SK-N-SH (cell line): ENCODE measurements around the gene CST9. TPM values are rescaled to one million over a fixed set of nuclear protein-coding genes. Genes with fewer than 3 reads are reported as not detected.

Experiments used
- CTCF ChIA-PET: fragments of 300-600, 350-600 bp; formaldehyde crosslinking; extraction: SDS; loops from one replicate; lab custom pipeline; 2021; lab: Yijun Ruan, JAX
- POLR2A ChIA-PET: fragments of 350-600 bp; sonication (Branson Sonifier 250); formaldehyde crosslinking; extraction: SDS; loops from one replicate; lab custom pipeline; 2020; ENCODE audit warnings: antibody characterized with exemption, inconsistent platforms; lab: Yijun Ruan, JAX
- DNase-seq: peaks from one replicate; pipeline ENCODE4 v3.0.0; 2012
- H2AFZ ChIP-seq: fragments of 200-600 bp; sonication (generic); 2 replicates; pipeline ENCODE4 v1.8.1; 2016; ENCODE audit warnings: antibody characterized with exemption, mild to moderate bottlenecking, low read depth
- H3F3A ChIP-seq: fragments of 200-600 bp; sonication (generic); replicated peaks from 2 replicates; pipeline ENCODE3; 2016; ENCODE audit warnings: antibody characterized with exemption, mild to moderate bottlenecking; ENCODE audit not compliant: insufficient read depth
- H3K27ac ChIP-seq, 2 experiments: fragments of 200-500 bp in 1 of 2; fragments of 200-600 bp in 1 of 2; sonication (Bioruptor generic) in 1 of 2; sonication (generic), shearing (Covaris generic) in 1 of 2; 2 replicates each; pipeline versions ENCODE4 v1.5.1 to v1.6.1; 2014 to 2016; ENCODE audit warnings: low read depth in 2 of 2, inconsistent platforms in 1 of 2, low read length in 1 of 2, mild to moderate bottlenecking in 1 of 2, mixed read lengths in 1 of 2
- H3K27me3 ChIP-seq: fragments of 200-600 bp; sonication (generic), shearing (Covaris generic); 2 replicates; pipeline ENCODE4 v1.6.1; 2016; ENCODE audit warnings: mixed run types; ENCODE audit not compliant: insufficient read depth
- H3K36me3 ChIP-seq, 2 experiments: fragments of 200-500 bp in 1 of 2; fragments of 200-600 bp in 1 of 2; sonication (Bioruptor generic) in 1 of 2; sonication (generic) in 1 of 2; replicated peaks in 1 of 2; 2 replicates each; pipeline versions ENCODE3 to v1.5.1; 2014 to 2016; ENCODE audit warnings: low read length in 1 of 2, mild to moderate bottlenecking in 1 of 2; ENCODE audit not compliant: insufficient read depth in 2 of 2, control insufficient read depth in 1 of 2
- H3K4me1 ChIP-seq, 2 experiments: fragments of 200-500 bp in 1 of 2; fragments of 200-600 bp in 1 of 2; sonication (Bioruptor generic) in 1 of 2; sonication (generic), shearing (Covaris generic) in 1 of 2; 2 replicates each; pipeline versions ENCODE4 v1.5.1 to v1.6.1; 2014 to 2016; ENCODE audit warnings: low read depth in 1 of 2, low read length in 1 of 2, mixed run types in 1 of 2; ENCODE audit not compliant: insufficient read depth in 2 of 2, control insufficient read depth in 1 of 2
- H3K4me2 ChIP-seq: fragments of 200-600 bp; sonication (generic), shearing (Covaris generic); 2 replicates; pipeline ENCODE4 v1.6.1; 2017; ENCODE audit warnings: mixed run types
- H3K4me3 ChIP-seq, 2 experiments: fragments of 200-500 bp in 1 of 2; fragments of 200-600 bp in 1 of 2; sonication (Bioruptor generic) in 1 of 2; sonication (generic), shearing (Covaris generic) in 1 of 2; 2 replicates each; pipeline versions ENCODE4 v1.5.1 to v1.8.1; 2014 to 2016; ENCODE audit warnings: low read depth in 2 of 2, inconsistent platforms in 1 of 2, low read length in 1 of 2, mild to moderate bottlenecking in 1 of 2, mixed read lengths in 1 of 2, moderate library complexity in 1 of 2
- H3K79me2 ChIP-seq: fragments of 200-600 bp; sonication (generic); 2 replicates; pipeline ENCODE4 v1.8.1; 2017; ENCODE audit warnings: mild to moderate bottlenecking; ENCODE audit not compliant: insufficient read depth
- H3K9ac ChIP-seq: fragments of 200-600 bp; sonication (generic); 2 replicates; pipeline ENCODE4 v1.6.1; 2017; ENCODE audit warnings: mixed run types
- H3K9me2 ChIP-seq: fragments of 200-600 bp; sonication (generic); 2 replicates; pipeline ENCODE4 v1.6.1; 2017; ENCODE audit warnings: mixed run types
- H3K9me3 ChIP-seq: fragments of 200-600 bp; sonication (generic); 2 replicates; pipeline ENCODE4 v1.6.1; 2017; ENCODE audit warnings: mixed run types, mild to moderate bottlenecking, moderate library complexity
- H4K20me1 ChIP-seq: fragments of 200-600 bp; sonication (generic); 2 replicates; pipeline ENCODE4 v1.6.1; 2017; ENCODE audit warnings: mild to moderate bottlenecking, mixed run types; ENCODE audit not compliant: insufficient read depth
- CHD2 ChIP-seq: fragments of 150-350 bp; IDR thresholded peaks from 2 replicates; pipeline ENCODE4 v1.6.1; 2018; ENCODE audit warnings: low read length; ENCODE audit not compliant: partially characterized antibody
- ELF1 ChIP-seq: IDR thresholded peaks from 2 replicates; pipeline ENCODE4 v1.4.0; 2012
- FOSL2 ChIP-seq: IDR thresholded peaks from 2 replicates; pipeline ENCODE4 v1.4.0; 2012; ENCODE audit warnings: low read depth, mild to moderate bottlenecking, moderate library complexity, borderline replicate concordance
- FOXJ3 ChIP-seq: sonication (generic); formaldehyde crosslinking; IDR thresholded peaks from 2 replicates; pipeline ENCODE4 v1.5.1; 2020; ENCODE audit warnings: mild to moderate bottlenecking, missing genetic modification reagents
- GABPA ChIP-seq: IDR thresholded peaks from 2 replicates; pipeline ENCODE4 v1.4.0; 2012; ENCODE audit warnings: low read depth, mild to moderate bottlenecking
- JUND ChIP-seq: IDR thresholded peaks from 2 replicates; pipeline ENCODE4 v1.4.0; 2012
- MEF2A ChIP-seq: IDR thresholded peaks from 2 replicates; pipeline ENCODE4 v1.4.0; 2012; ENCODE audit warnings: low read depth, borderline replicate concordance
- NFIC ChIP-seq: IDR thresholded peaks from 2 replicates; pipeline ENCODE4 v1.4.0; 2012; ENCODE audit warnings: borderline replicate concordance
- NRF1 ChIP-seq: IDR thresholded peaks from 2 replicates; pipeline ENCODE4 v1.6.1; 2012; ENCODE audit warnings: low read depth, mild to moderate bottlenecking, low read length
- RAD21 ChIP-seq: IDR thresholded peaks from 2 replicates; pipeline ENCODE4 v1.6.1; 2012; ENCODE audit warnings: mild to moderate bottlenecking, low read length
- RCOR1 ChIP-seq: fragments of 150-350 bp; IDR thresholded peaks from 2 replicates; pipeline ENCODE4 v1.6.1; 2017; ENCODE audit warnings: antibody characterized with exemption, low read length
- RFX5 ChIP-seq: IDR thresholded peaks from 2 replicates; pipeline ENCODE4 v1.6.1; 2012; ENCODE audit warnings: mild to moderate bottlenecking, improper control_type of control experiment, low read length
- SIN3A ChIP-seq: IDR thresholded peaks from 2 replicates; pipeline ENCODE4 v1.6.1; 2012; ENCODE audit warnings: low read depth, mild to moderate bottlenecking, low read length, moderate library complexity, borderline replicate concordance
- TCF12 ChIP-seq: IDR thresholded peaks from 2 replicates; pipeline ENCODE4 v1.4.0; 2012
- WGBS: methylation state at CpG from one replicate; pipeline ENCODE4 v1.1.6; 2017; ENCODE audit warnings: low lambda C conversion rate; 5-methylcytosine and 5-hydroxymethylcytosine counted together
- polyA plus RNA-seq, 3 experiments: library from polyadenylated mRNA; depleted of rRNA; stranded (reverse); fragments of >200 nt; gene quantifications; 2 replicates each; pipeline ENCODE4 v1.2.3, GENCODE V29; 2012
- TF ChIP-seq, protein P1 (sequence below): IDR thresholded peaks from 2 replicates; pipeline ENCODE4 v1.4.0; 2012; ENCODE audit warnings: low read depth, borderline replicate concordance
- TF ChIP-seq, protein P2 (sequence below): IDR thresholded peaks from 2 replicates; pipeline ENCODE4 v1.4.0; 2012; ENCODE audit warnings: low read depth
- TF ChIP-seq, protein P3 (sequence below): IDR thresholded peaks from 2 replicates; pipeline ENCODE4 v1.6.1; 2012; ENCODE audit warnings: mild to moderate bottlenecking, low read depth, low read length, moderate library complexity
- TF ChIP-seq, protein P4 (sequence below): fragments of 150-350 bp; IDR thresholded peaks from 2 replicates; pipeline ENCODE4 v1.6.1; 2016; ENCODE audit warnings: mild to moderate bottlenecking, low read depth, low read length

The CST9 gene
- polyA plus RNA-seq, 1 of the 3 experiments (the other 2 are of a cell fraction): not detected

DNA sequence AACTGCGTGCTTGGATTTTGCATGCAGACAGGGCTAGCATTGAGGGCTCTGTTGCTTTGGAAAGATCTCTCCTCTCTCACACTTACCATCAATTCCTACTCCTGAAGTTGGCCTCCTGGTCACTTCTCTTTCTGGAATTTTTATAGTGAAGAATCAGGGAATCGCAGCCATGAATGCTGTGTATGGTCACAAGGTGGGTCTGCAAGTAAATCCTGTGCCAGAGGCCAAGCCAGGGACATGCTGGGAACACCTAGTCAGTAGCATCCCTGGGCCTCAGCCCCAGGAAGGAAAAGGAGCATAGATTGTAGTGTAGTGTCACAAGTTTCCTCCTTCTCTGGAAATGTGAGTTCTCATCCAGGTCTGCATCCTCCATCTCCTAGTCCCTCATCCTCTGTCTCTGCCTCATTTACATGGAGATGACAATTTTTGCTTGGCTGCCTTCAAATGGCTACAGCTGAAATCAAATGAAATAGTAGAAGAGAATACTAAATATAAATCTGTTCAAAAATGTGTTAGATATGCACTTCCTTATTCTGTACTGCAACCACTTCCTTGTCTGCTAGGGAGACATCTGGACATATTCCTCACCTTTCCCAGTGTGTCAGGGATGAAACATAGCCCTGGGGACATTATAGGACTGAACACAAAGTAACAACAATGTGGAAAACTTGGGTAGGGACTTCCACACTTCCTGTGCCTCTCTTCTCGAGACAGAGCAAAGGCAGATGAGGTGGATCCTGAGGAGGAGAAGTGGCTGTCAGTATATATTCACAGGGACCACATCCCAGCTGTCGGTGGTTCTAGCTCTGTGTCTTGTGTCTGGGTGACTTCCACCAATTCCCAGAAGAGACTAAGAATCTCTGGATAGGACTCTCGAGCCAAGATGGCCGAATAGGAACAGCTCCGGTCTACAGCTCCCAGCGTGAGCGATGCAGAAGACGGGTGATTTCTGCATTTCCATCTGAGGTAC is 17.0 kb downstream of the CST9 start:
- Histone ChIP-seq H3K27me3 (no peaks in the 10 kb centered on the region), H3K4me3 (no peak overlapping the region), H4K20me1 (no peaks in the 10 kb centered on the region), H3K79me2 (no peaks in the 10 kb centered on the region), H3K9ac (no peak overlapping the region), H3K4me2 (no peak overlapping the region), H3K9me3 (no peaks in the 10 kb centered on the region), H2AFZ (no peak overlapping the region), H3K27ac (no peak overlapping the region), H3K4me1 (no peaks in the 10 kb centered on the region), H3K9me2 (no peaks in the 10 kb centered on the region), H3F3A (no peaks in the 10 kb centered on the region), H3K36me3 (no peaks in the 10 kb centered on the region)
- POLR2A ChIA-PET: no interaction called here
- 2% methylated on average over 4 of the region's 10 CpGs for WGBS
- no peak for DNase-seq
- CTCF ChIA-PET: no interaction called here
- TF ChIP-seq ELF1 (no peak), RFX5 (no peak), SIN3A (no peak), GABPA (no peak), RAD21 (no peak), CHD2 (no peak)
- TF ChIP-seq, protein P1, sequence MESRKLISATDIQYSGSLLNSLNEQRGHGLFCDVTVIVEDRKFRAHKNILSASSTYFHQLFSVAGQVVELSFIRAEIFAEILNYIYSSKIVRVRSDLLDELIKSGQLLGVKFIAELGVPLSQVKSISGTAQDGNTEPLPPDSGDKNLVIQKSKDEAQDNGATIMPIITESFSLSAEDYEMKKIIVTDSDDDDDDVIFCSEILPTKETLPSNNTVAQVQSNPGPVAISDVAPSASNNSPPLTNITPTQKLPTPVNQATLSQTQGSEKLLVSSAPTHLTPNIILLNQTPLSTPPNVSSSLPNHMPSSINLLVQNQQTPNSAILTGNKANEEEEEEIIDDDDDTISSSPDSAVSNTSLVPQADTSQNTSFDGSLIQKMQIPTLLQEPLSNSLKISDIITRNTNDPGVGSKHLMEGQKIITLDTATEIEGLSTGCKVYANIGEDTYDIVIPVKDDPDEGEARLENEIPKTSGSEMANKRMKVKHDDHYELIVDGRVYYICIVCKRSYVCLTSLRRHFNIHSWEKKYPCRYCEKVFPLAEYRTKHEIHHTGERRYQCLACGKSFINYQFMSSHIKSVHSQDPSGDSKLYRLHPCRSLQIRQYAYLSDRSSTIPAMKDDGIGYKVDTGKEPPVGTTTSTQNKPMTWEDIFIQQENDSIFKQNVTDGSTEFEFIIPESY: no peak
- TF ChIP-seq, protein P2, sequence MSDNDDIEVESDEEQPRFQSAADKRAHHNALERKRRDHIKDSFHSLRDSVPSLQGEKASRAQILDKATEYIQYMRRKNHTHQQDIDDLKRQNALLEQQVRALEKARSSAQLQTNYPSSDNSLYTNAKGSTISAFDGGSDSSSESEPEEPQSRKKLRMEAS: no peak

DNA sequence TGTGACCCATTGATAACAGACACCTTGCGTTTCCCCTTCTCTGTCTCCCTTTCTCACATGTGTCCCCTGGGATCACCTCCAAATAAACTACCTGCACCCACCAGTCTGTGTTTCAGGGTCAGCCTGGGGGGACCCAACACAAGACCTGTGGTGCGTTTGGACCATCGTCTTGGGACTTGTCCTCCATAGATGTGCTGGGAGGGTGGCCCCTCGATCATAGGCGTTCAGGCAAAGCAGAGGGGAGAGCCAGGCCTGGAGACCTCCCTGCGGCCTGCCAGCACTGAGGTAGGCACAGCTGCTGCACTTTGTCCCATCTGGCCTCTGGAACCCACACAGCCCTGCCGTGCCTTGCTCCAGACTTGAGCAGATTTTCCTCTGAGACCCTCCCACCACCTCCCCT is 18.1 kb downstream of the CST9 start:
- ChIA-PET CTCF (no interaction called here), POLR2A (no interaction called here)
- no peaks in the 10 kb centered on the region for H3K9me2 ChIP-seq
- no peaks in the 10 kb centered on the region for H4K20me1 ChIP-seq
- H3K9ac ChIP-seq: no peak overlapping the region
- TF ChIP-seq RCOR1 (no peak), FOXJ3 (CRISPR knock-in tag) (no peak), NRF1 (no peak), MEF2A (no peak), SIN3A (no peak), NFIC (no peak), ELF1 (no peak), FOSL2 (no peak), TCF12 (no peak), JUND (no peak)
- TF ChIP-seq, protein P3, sequence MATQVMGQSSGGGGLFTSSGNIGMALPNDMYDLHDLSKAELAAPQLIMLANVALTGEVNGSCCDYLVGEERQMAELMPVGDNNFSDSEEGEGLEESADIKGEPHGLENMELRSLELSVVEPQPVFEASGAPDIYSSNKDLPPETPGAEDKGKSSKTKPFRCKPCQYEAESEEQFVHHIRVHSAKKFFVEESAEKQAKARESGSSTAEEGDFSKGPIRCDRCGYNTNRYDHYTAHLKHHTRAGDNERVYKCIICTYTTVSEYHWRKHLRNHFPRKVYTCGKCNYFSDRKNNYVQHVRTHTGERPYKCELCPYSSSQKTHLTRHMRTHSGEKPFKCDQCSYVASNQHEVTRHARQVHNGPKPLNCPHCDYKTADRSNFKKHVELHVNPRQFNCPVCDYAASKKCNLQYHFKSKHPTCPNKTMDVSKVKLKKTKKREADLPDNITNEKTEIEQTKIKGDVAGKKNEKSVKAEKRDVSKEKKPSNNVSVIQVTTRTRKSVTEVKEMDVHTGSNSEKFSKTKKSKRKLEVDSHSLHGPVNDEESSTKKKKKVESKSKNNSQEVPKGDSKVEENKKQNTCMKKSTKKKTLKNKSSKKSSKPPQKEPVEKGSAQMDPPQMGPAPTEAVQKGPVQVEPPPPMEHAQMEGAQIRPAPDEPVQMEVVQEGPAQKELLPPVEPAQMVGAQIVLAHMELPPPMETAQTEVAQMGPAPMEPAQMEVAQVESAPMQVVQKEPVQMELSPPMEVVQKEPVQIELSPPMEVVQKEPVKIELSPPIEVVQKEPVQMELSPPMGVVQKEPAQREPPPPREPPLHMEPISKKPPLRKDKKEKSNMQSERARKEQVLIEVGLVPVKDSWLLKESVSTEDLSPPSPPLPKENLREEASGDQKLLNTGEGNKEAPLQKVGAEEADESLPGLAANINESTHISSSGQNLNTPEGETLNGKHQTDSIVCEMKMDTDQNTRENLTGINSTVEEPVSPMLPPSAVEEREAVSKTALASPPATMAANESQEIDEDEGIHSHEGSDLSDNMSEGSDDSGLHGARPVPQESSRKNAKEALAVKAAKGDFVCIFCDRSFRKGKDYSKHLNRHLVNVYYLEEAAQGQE: no peak
- TF ChIP-seq, protein P4, sequence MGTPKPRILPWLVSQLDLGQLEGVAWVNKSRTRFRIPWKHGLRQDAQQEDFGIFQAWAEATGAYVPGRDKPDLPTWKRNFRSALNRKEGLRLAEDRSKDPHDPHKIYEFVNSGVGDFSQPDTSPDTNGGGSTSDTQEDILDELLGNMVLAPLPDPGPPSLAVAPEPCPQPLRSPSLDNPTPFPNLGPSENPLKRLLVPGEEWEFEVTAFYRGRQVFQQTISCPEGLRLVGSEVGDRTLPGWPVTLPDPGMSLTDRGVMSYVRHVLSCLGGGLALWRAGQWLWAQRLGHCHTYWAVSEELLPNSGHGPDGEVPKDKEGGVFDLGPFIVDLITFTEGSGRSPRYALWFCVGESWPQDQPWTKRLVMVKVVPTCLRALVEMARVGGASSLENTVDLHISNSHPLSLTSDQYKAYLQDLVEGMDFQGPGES: no peak
- H3K9me3 ChIP-seq: no peaks in the 10 kb centered on the region
- H3K27me3 ChIP-seq: no peaks in the 10 kb centered on the region
- no peaks in the 10 kb centered on the region for H3F3A ChIP-seq
- no peaks in the 10 kb centered on the region for H3K79me2 ChIP-seq
- H3K4me2 ChIP-seq: no peak overlapping the region
- WGBS: 32% methylated on average over 2 of the region's 7 CpGs
- no peaks in the 10 kb centered on the region for H3K36me3 ChIP-seq
- H3K4me1 ChIP-seq: no peaks in the 10 kb centered on the region
- H2AFZ ChIP-seq: no peak overlapping the region
- H3K4me3 ChIP-seq: no peak overlapping the region
- no peak overlapping the region for H3K27ac ChIP-seq
- no peak for DNase-seq
